ENCODE data around the gene TSPAN5. TPM values are rescaled to one million over a fixed set of nuclear protein-coding genes. Genes with fewer than 3 reads are reported as not detected.

TSPAN5 gene
- total RNA-seq, 1 experiment from 2014 or later: 12.4 TPM

- ChIA-PET CTCF (no interaction called here), POLR2A (ENCODE audit: unreplicated experiment) (no interaction called here)
- Histone ChIP-seq H3K4me2 (no peak overlapping the region), H3K9me2 (ENCODE audit: insufficient read depth) (no peaks in the 10 kb centered on the region), H3K36me3 (ENCODE audit: low read depth) (no peaks in the 10 kb centered on the region), H3F3A (ENCODE audit: insufficient read depth, low read depth) (no peaks in the 10 kb centered on the region), H3K4me3 (no peak overlapping the region), H3K27me3 (ENCODE audit: insufficient read depth, low read depth) (no peaks in the 10 kb centered on the region), H2AFZ (no peak overlapping the region), H3K27ac (no peak overlapping the region), H4K20me1 (ENCODE audit: insufficient read depth) (no peaks in the 10 kb centered on the region), H3K79me2 (ENCODE audit: low read depth) (no peaks in the 10 kb centered on the region), H3K9me3 (ENCODE audit: insufficient read depth, low read depth) (no peaks in the 10 kb centered on the region), H3K4me1 (replicated peaks; ENCODE audit: insufficient read depth) (no peaks in the 10 kb centered on the region)
- no peak for TF ChIP-seq CTCF (conservative IDR thresholded peaks at IDR 0.05)
- no peak for TF ChIP-seq EZH2 (IDR thresholded peaks at IDR 0.05; ENCODE audit: low read depth)
- BruUV-seq (replicated peaks): no TSS peak
- intact Hi-C loops (cut with micrococcal nuclease; ENCODE audit: unreplicated experiment): no loop called here
- no peak for DNase-seq
Observed at GRCh38 chr4:98498774-98499173, 159.6 kb downstream of the TSPAN5 start.

- Histone ChIP-seq H3K27ac (no peak overlapping the region), H3K4me2 (no peak overlapping the region), H3K4me1 (replicated peaks; ENCODE audit: insufficient read depth) (no peaks in the 10 kb centered on the region), H3K36me3 (ENCODE audit: low read depth) (no peaks in the 10 kb centered on the region), H3F3A (ENCODE audit: insufficient read depth, low read depth) (no peaks in the 10 kb centered on the region), H3K4me3 (no peak overlapping the region), H3K9me2 (ENCODE audit: insufficient read depth) (no peaks in the 10 kb centered on the region), H3K79me2 (ENCODE audit: low read depth) (no peaks in the 10 kb centered on the region), H3K27me3 (ENCODE audit: insufficient read depth, low read depth) (no peaks in the 10 kb centered on the region), H3K9me3 (ENCODE audit: insufficient read depth, low read depth) (no peaks in the 10 kb centered on the region), H4K20me1 (ENCODE audit: insufficient read depth) (no peaks in the 10 kb centered on the region), H2AFZ (no peak overlapping the region)
- no peak for DNase-seq
- CTCF ChIA-PET: no interaction called here
- POLR2A ChIA-PET (ENCODE audit: unreplicated experiment): interaction anchor here (0.6 kb wide), 1 partner anchor 66 kb away, joined by 4 read pairs; no protein-coding TSS in a partner anchor
- intact Hi-C loops (cut with micrococcal nuclease; ENCODE audit: unreplicated experiment): no loop called here
- no TSS peak for BruUV-seq (replicated peaks)
- TF ChIP-seq CTCF (conservative IDR thresholded peaks at IDR 0.05) (no peak), EZH2 (IDR thresholded peaks at IDR 0.05; ENCODE audit: low read depth) (no peak)
Observed at GRCh38 chr4:98496152-98496845, 162.1 kb downstream of the TSPAN5 start.

GRCh38 chr4:98493296-98493695, 165.1 kb downstream of the TSPAN5 start:
- TF ChIP-seq CTCF (conservative IDR thresholded peaks at IDR 0.05) (no peak), EZH2 (IDR thresholded peaks at IDR 0.05; ENCODE audit: low read depth) (no peak)
- H3K27me3 ChIP-seq (ENCODE audit: insufficient read depth, low read depth): no peaks in the 10 kb centered on the region
- H4K20me1 ChIP-seq (ENCODE audit: insufficient read depth): no peaks in the 10 kb centered on the region
- ChIA-PET POLR2A (ENCODE audit: unreplicated experiment) (no interaction called here), CTCF (no interaction called here)
- no peaks in the 10 kb centered on the region for H3F3A ChIP-seq (ENCODE audit: insufficient read depth, low read depth)
- no peak overlapping the region for H3K4me2 ChIP-seq
- intact Hi-C loops (cut with micrococcal nuclease; ENCODE audit: unreplicated experiment): no loop called here
- H3K9me2 ChIP-seq (ENCODE audit: insufficient read depth): no peaks in the 10 kb centered on the region
- no peaks in the 10 kb centered on the region for H3K9me3 ChIP-seq (ENCODE audit: insufficient read depth, low read depth)
- no peak overlapping the region for H2AFZ ChIP-seq
- H3K4me1 ChIP-seq (replicated peaks; ENCODE audit: insufficient read depth): no peaks in the 10 kb centered on the region
- H3K27ac ChIP-seq: no peak overlapping the region
- no peaks in the 10 kb centered on the region for H3K79me2 ChIP-seq (ENCODE audit: low read depth)
- no peak for DNase-seq
- no peak overlapping the region for H3K4me3 ChIP-seq
- no TSS peak for BruUV-seq (replicated peaks)
- no peaks in the 10 kb centered on the region for H3K36me3 ChIP-seq (ENCODE audit: low read depth)
